Islet precursor cell (in vitro differentiated cells): ENCODE measurements around the gene ANP32D.
A peak's percentile ranks its signal among the peaks of the same experiment; 100 is the strongest.
"Not testable (repeated sequence)": the region's sequence is repeated elsewhere in the genome, so short reads cannot be mapped to it uniquely, and the experiment has no call there.

ENCODE experiments used
- DNase-seq: peaks from one replicate; pipeline ENCODE4 v3.0.0-alpha.2; 2018

The ANP32D gene

GRCh38 chr12:48472259-48472658 is at the start of gene ANP32D:
TSS of gene ANP32D (plus strand) at chr12:48472559. CDS start at chr12:48472665, 106 bp downstream.
- DNase-seq: no peak

DNA sequence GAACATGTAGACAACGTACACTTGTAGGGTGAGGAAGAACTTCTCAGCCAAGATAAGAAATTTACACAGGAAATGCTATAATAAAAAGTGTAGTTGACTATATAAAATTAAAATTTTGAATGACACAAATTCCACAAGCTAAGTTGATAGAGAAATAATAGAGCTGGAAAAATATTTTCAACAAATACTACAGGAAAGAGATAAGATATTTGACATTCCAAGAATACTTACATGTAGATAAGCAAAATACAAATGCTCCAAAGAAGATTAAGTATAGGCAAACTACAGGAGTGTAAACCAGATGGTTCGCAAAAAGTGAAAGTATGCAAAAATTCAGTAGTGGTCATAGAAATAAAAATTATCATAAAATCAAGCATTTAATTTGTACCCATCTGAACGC is 49.2 kb upstream of the ANP32D start:
- no peak for DNase-seq

- DNase-seq: no peak
Measured at GRCh38 chr12:48424644-48425043, 47.7 kb upstream of the ANP32D start.

GRCh38 chr12:48434016-48434415 is 38.3 kb upstream of the ANP32D start:
- DNase-seq: not testable (repeated sequence)

GRCh38 chr12:48441069-48441468 is 31.3 kb upstream of the ANP32D start:
- no peak for DNase-seq

DNA sequence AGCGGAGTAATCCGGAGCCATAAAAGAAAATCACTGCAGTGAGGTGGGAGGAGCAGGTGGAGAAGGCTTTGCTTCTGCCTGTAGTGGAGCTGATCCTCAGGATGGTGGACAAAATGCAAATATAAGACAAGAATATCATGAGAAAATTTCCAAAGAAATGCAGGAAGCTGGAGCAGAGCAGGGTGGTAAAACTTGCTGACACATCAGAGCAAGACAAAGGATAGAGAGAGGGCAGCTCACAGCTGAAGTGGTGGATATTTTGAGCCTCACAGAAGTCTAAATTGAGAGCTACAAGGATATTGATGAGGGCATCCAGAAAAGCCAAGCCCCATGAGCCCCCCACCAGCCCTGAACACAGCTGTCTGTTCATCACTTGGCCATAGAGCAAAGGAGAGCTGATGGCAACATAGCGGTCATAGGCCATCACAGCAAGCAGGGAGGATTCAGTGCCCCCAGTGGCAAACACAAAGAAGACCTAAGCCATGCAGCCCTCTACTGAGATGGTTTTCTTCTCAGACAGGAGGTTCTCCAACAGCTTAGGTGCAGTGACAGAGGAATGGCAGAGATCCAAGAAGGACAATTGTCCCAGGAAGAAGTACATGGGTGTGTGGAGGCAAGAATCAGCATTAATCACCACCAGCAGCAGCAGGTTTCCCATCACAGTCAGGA is 30.0 kb upstream of the ANP32D start:
- DNase-seq: no peak

DNA sequence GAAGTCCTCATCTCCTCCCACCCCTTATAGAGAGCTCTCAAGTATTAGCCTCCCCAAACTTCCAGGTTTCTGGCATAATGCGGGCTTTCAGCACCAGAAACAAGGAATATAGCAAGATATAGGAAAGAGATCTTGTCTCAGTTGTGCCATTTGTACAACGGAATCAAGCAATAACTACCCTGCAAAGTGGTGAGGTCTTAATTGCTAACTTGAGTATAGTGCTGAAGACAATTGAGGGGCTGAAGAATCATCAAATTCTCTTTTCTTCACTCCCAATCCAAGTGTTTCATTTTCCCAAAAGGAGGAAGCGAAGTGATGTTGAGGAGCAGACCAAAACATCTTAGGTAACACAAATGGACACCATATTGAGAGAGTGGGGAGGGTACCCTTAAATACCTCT is 26.8 kb upstream of the ANP32D start:
- DNase-seq: no peak

DNA sequence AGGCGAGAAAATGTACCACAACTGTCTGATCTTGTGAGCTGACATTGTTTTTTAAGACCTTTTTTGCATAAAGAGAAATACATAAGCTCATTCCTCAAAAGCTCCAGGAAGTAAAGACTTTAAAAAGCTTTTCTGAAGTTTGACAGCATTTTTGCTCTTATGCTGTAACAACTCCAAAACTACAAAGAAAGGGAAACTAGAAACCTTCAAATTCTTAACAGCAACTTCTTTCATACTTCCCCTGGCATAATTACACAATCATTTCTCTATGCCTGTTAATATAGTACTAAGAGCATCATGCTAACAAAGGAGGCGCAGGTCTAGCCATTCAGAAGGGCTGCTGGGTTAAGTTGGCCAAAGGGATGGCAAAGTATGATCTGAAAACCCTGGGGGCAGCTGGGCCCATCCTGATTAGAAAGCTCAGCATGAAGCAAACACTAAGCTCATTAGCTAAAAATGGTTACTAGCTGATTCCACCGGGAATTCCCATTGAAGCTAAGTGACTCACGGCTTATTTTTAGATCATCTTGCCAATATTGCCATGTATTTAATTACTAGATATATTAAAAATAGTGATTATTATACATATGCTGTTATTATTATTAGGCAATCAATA is 26.1 kb upstream of the ANP32D start:
- no peak for DNase-seq

DNA sequence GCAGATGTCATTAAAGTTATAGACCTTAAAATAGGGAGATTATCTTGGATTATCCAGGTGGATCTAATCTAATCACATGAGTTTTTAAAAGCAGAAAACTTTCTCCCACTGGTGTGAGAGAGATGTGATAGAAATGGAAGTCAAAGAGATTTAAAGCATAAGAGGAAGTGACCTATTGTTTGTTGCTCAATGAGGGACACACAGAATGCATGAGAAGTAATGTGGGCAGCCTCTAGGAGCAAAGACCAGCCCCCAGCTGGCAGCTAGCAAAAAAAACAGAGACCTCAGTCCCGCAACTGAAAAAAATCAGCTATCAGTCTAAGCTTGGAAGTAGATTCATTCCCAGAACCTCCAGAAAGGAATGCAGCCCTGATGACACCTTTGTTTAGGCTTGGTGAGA is 24.6 kb upstream of the ANP32D start:
- no peak for DNase-seq

DNA sequence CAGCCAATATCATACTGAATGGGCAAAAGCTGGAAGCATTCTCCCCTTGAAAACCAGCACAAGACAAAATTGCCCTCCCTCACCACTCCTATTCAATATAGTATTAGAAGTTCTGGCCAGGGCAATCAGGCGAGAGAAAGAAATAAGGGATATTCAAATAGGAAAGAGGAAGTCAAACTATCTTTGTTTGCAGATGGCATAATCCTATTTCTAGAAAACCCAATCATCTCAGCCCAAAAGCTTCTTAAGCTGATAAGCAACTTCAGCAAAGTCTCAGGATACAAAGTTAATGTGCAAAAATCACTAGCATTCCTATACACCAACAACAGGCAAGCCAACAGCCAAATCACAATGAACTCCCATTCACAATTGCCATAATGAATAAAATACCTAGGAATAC is 21.0 kb upstream of the ANP32D start:
- DNase-seq: no peak

DNA sequence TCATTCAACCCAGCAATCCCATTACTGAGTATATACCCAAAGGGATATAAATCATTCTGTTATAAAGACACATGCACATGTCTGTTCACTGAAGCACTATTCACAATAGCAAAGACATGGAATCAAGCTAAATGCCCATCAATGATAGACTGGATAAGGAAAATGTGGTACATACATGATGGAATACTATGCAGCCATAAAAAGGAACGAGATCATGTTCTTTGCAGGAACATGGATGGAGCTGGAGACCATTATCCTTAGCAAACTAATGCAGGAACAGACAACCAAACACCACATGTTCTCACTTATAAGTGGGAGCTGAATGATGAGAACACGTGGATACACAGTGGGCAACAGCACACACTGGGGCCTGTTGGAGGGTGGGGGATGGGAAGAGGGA is 19.4 kb upstream of the ANP32D start:
- not testable (repeated sequence) for DNase-seq

GRCh38 chr12:48454667-48455066 is 17.7 kb upstream of the ANP32D start:
- no peak for DNase-seq

DNA sequence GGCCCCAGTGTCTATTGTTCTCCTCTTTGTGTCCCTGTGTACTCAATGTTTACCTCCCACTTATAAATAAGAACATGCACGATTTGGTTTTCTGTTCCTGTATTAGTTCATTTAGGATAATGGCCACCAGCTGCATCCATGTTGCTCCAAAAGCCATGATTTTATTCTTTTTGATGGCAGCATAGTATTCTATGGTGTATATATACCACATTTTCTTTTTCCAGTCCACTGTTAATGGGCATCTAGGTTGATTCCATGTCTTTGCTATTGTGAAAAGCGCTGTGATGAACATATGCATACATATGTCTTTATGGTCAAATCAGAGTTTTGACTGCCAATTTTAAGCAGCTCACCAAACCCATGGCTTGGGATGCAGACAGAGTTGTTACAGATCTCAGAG is 17.2 kb upstream of the ANP32D start:
- DNase-seq: no peak

DNA sequence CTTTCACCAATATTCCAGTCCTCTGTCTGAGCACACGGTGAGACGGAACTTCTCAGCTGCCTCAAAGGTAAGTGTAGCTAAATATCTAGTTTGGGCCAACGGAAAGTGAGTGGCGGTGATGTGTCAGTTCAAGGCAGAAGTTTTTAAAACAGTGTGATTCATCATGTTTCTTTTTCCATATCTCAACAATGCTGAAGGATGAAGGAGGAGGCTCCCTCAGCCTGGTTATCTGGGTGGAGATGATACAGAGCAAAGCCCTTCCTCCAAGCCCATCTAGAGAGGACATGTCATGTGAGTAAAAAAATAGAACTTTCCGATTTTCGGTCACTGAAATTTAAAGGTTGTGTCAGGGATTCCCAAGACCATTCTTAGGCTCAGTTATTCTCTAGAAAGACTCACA is 13.1 kb upstream of the ANP32D start:
- DNase-seq: no peak

GRCh38 chr12:48469027-48469426 is 3.3 kb upstream of the ANP32D start:
- DNase-seq: not testable (repeated sequence)

DNA sequence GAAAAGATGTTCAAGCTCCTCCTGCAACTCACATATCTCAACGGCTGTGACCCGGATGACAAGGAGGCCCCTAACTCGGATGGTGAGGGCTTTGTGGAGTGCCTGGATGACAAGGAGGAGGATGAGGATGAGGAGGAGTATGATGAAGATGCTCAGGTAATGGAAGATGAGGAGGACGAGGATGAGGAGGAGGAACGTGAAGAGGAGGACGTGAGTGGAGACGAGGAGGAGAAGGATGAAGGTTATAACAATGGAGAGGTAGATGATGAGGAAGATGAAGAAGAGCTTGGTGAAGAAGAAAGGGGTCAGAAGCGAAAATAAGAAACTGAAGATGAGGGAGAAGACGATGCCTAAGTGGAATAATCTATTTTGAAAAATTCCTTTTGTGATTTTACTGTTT is 702 bp downstream of the ANP32D start:
- DNase-seq: no peak

GRCh38 chr12:48474497-48474896 is 2.1 kb downstream of the ANP32D start:
- not testable (repeated sequence) for DNase-seq

DNA sequence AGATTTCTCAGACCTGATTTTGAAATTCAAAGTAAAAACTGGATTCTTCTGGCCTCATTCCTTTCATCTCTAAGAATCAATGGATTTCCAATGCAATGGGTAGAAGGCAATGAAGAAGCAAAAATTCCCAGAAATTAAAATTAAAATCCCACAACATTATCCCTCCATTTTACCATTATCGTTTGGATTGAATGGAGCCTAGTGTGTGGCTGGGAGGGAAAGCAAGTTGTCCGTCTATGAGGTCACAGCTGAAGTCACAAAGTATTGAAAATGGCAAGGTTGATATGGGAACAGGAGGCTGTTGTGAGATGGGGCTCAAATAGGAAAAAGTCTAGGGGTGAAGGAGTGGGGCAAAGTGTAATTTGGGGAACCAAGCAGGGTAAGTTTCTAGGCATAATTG is 9.8 kb downstream of the ANP32D start, which contains the start of gene C12orf54:
TSS of gene C12orf54 (plus strand) at position 301 of the 400 bp plus-strand sequence. CDS start 799 bp downstream, outside the sequence.
- no peak for DNase-seq

DNA sequence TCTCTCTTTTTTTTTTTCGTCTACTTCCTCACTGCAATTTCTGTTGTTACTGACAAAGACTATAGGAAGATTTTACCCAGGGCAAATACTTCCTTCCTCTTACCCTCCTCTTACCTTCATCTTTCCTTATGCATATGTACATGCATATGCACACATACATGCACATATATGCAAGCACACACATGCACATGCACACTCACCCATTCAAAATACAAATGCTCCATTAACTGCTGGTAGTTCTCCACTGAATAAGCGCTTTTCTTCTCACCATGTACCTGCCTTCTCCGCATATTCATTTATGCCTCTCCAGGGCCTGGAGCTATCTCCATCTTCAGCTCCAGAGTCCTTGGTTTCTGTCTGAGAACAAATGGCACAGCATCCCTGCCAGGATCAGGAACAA is 10.6 kb downstream of the ANP32D start:
- no peak for DNase-seq

DNA sequence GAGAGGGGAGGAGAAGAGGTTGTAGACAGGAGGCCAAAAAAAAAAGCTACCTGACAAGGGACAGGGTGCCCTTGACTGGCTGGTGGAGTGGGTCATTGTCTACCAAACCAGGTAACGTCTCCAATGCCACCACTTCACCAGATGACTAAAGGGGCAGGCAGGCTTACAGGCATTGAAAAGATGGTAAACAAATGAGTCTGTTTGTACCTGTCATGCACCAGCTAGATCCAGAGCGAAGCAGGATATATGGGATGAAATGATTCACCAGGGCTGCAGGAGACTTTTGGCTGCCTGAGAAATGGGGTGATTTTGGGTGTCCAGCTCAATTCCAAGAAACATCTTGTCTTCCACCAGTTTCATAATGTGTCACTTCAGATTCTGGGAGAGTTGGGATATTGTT is 13.9 kb downstream of the ANP32D start:
- DNase-seq: no peak

GRCh38 chr12:48486679-48487078 is 14.3 kb downstream of the ANP32D start:
- DNase-seq: no peak

DNA sequence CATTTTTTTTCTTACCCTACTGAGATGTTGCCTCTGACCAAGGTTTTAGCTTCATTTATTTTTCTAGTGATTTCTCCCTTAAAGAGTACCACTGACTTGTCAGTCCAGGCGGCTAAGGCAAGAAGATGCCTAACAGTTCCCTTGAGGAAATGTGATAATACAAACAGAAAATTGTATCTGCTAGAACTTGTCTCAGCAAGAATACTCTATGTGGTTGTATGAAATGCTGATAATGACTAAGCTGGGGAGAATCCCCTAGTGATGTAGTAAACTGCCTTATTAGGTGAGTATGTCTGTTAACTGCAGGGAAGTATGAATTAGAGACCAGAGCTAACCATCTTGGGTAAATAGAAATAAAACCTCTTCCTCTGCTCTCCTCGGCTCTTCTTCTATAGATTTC is 16.7 kb downstream of the ANP32D start:
- no peak for DNase-seq

- DNase-seq: not testable (repeated sequence)
Measured at GRCh38 chr12:48489456-48489855, 17.1 kb downstream of the ANP32D start.

DNA sequence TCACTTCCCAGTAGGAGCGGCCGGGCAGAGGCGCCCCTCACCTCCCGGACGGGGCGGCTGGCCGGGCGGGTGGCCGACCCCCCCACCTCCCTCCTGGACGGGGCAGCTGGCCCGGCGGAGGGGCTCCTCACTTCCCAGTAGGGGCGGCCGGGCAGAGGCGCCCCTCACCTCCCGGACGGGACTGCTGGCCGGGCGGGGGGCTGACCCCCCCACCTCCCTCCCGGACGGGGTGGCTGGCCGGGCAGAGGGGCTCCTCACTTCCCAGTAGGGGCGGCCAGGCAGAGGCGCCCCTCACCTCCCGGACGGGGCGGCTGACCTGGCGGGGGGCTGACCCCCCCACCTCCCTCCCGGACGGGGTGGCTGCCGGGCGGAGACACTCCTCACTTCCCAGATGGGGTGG is 27.9 kb downstream of the ANP32D start:
- not testable (repeated sequence) for DNase-seq

DNA sequence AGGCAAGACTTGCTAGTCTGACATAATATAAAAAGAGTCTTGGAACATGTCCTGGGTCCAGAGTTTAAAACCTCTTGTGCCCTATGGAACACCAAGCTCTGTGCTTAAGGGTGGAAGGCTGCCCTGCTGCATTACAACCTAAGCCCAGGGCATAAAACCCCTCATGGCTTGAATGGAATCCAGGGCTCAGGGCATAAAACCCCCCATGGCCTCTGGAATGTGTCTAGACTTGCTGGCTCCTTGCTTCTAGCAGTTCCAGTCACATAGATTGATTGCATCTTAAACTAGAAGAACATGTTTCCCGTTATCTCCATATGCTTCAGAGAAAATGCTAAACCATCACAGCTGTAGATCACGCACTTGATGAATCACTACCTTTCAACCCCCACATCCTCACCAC is 34.5 kb downstream of the ANP32D start:
- peak; percentile 64 for DNase-seq
